IgD-negative memory B cell (primary cell): Measurements from ENCODE around the gene ZBTB7B. TPM values are rescaled to one million over a fixed set of nuclear protein-coding genes. Genes with fewer than 3 reads are reported as not detected.

ENCODE experiments used
- H3K27ac Mint-ChIP-seq, 3 donors: one replicate each; pipeline ENCODE4 v1.8.0; 2020 to 2022; ENCODE audit warnings: mild to moderate bottlenecking in 3 of 3, mixed read lengths in 3 of 3, moderate library complexity in 1 of 3
- H3K27me3 Mint-ChIP-seq: one replicate; pipeline ENCODE4 v1.8.0; 2021; ENCODE audit warnings: mixed read lengths
- H3K36me3 Mint-ChIP-seq: one replicate; pipeline ENCODE4 v1.8.0; 2020; ENCODE audit warnings: mild to moderate bottlenecking, mixed read lengths
- H3K4me1 Mint-ChIP-seq, 3 donors: one replicate each; pipeline ENCODE4 v1.8.0; 2020 to 2022; ENCODE audit warnings: mixed read lengths in 3 of 3, mild to moderate bottlenecking in 1 of 3
- H3K4me3 Mint-ChIP-seq, 4 donors: one replicate each; pipeline ENCODE4 v1.8.0; 2020 to 2022; ENCODE audit warnings: mild to moderate bottlenecking in 4 of 4, mixed read lengths in 4 of 4, moderate library complexity in 3 of 4
- H3K9me3 Mint-ChIP-seq, 3 donors: one replicate each; pipeline ENCODE4 v1.8.0; 2020 to 2021; ENCODE audit warnings: mixed read lengths in 3 of 3, mild to moderate bottlenecking in 1 of 3
- polyA plus RNA-seq: library from polyadenylated mRNA; unstranded; fragments of 300-500 nt; fragmentation: Illumina TruSeq; gene quantifications from one replicate; pipeline ENCODE4 v1.2.3, GENCODE V29; 2021

Gene ZBTB7B
- polyA plus RNA-seq, result 7.7 TPM

DNA sequence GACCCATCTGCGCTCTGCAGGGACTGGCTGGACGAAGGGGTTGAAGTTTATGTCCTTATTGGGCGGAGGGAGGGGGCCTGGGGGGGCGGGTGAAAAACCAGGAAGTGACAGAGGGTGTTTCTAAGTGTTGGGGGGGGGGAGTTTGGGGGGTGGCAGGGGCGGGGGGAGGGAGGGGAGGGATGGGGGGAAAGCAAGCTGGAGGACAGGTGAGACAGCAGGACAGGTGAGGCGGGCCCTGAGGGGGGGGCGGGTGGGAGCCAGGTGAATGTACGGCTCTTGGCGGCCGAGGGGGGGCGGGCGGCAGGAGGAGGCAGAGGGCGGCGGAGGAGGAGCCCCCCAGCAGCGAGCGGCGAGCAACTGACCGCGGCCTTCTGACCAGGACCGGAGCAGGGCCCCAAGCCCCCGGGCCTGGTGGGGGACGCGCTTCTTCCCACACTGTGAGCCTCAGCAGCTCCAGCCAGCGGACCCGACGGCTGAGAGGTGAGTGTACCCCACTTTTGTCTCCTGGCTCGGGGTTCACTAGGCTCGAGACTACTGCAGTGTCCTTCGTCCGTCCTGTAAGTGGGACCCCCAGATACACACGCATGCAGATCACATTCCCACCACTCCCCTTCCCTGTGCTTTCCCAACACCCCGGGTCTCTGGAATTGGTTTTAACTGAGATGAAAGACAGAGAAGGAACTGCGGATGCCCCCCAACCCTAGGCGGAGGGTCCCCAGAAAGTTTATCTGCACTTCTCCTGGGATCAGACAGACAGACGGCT is at the start of gene ZBTB7B:
ZBTB7B (plus strand) TSS at position 339 of the 763 bp plus-strand sequence. CDS start 11,859 bp downstream, outside the sequence.
- Mint-ChIP-seq H3K36me3 (peaks cover 2% of the 10 kb centered on the region), H3K4me1 (peaks cover 28 to 32% (median 31%) of the 10 kb centered on the region in 3 donors), H3K9me3 (no peaks in the 10 kb centered on the region), H3K4me3 (peak within 1 kb of the TSS; percentile 95 to 99 (median 96)), H3K27ac (peak within 1 kb of the TSS; percentile 92 to 94 (median 93)), H3K27me3 (no peaks in the 10 kb centered on the region)

GRCh38 chr1:154953611-154954038 is 49.0 kb upstream of the ZBTB7B start:
- Mint-ChIP-seq H3K27ac (peak overlapping the region; percentile 99), H3K27me3 (no peaks in the 10 kb centered on the region), H3K4me1 (peaks cover 42 to 47% (median 47%) of the 10 kb centered on the region in 3 donors), H3K9me3 (no peaks in the 10 kb centered on the region), H3K36me3 (peaks cover 9% of the 10 kb centered on the region), H3K4me3 (peak overlapping the region; percentile 64 to 100 (median 97))

DNA sequence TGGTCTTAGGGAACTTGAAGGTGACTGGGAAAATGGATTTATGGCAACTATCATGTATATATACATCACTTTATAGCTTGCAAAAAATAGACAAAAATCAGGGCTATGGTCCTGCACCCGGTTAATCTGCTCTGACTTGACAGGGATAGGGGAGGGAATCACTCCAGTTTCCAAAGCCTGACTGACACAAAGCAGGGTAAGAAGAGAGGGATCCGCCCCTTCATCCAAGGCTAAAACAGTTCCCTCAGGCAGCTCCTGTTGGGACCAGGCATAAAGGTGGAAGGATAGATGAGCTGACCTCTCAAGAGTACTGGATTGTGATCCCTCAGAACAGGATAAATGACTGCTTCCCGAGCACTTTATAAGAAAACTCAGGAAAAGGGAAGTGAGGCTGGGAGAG is 48.1 kb upstream of the ZBTB7B start:
- peaks cover 9% of the 10 kb centered on the region for H3K36me3 Mint-ChIP-seq

GRCh38 chr1:154955039-154955717 is 47.4 kb upstream of the ZBTB7B start:
- peak overlapping the region; percentile 96 to 100 (median 97) for H3K4me3 Mint-ChIP-seq
- peaks cover 42 to 47% (median 44%) of the 10 kb centered on the region in 3 donors for H3K4me1 Mint-ChIP-seq
- no peaks in the 10 kb centered on the region for H3K9me3 Mint-ChIP-seq
- no peaks in the 10 kb centered on the region for H3K27me3 Mint-ChIP-seq
- H3K27ac Mint-ChIP-seq, result peak overlapping the region; percentile 99
- H3K36me3 Mint-ChIP-seq, result peaks cover 9% of the 10 kb centered on the region

More for the DNA sequence above, 48.1 kb upstream of the ZBTB7B start:
- H3K4me3 Mint-ChIP-seq, result peak overlapping the region; percentile 96 to 100 (median 97)
- H3K27me3 Mint-ChIP-seq, result no peaks in the 10 kb centered on the region
- peak overlapping the region; percentile 99 for H3K27ac Mint-ChIP-seq
- peaks cover 42 to 45% (median 44%) of the 10 kb centered on the region in 3 donors for H3K4me1 Mint-ChIP-seq
- H3K9me3 Mint-ChIP-seq, result no peaks in the 10 kb centered on the region

DNA sequence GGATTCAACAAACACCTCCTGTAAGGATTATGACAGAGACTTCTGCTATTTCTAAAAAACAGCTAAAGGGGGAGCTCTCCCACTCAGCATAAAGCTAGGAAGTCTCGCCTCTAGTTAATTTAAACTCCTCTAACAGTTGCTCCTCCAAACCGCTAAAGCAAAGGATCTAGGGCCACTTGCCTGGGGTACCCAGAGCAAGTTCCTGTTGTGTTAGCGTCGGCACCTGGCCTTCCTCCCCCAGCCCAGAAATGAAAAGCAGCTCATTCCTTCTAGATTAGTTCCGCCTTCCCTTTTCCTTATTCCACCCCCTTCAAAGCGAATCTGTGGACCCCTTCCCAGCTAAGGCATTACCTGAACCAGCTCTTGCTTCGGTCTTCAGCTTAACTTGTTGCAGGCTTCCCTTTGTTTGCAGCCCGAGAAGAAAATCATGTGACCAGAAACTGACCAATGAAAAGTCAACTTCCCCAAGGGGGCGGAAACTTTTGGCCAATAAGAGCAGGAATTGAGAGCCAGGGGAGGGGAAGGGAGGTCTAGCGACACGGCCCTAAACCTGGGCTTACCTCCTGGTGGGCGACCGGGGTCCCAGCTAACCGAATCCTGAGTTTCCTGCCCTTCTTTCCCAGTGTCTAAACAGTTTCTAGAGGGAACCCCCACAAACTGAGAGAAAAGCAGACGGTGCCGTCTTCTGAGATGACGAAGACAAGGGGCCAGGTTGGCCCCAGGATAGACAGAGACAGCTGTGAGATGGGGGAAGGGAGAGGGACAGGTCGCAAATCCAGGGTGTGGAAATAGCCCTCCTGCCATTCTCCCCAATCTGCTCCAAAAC is 46.7 kb upstream of the ZBTB7B start, which contains the start of gene PBXIP1:
PBXIP1 (minus strand) TSS at position 382 of the 826 bp plus-strand sequence. CDS start 2,378 bp downstream, outside the sequence.
- H3K27me3 Mint-ChIP-seq, result no peaks in the 10 kb centered on the region
- no peaks in the 10 kb centered on the region for H3K9me3 Mint-ChIP-seq
- H3K36me3 Mint-ChIP-seq, result peaks cover 7% of the 10 kb centered on the region
- peak within 1 kb of the TSS; percentile 96 to 100 (median 97) for H3K4me3 Mint-ChIP-seq
- peak within 1 kb of the TSS; percentile 99 for H3K27ac Mint-ChIP-seq
- peaks cover 47 to 48% (median 48%) of the 10 kb centered on the region in 3 donors for H3K4me1 Mint-ChIP-seq

GRCh38 chr1:154956544-154956941 is 46.1 kb upstream of the ZBTB7B start:
- peak overlapping the region; percentile 99 for H3K27ac Mint-ChIP-seq
- peak overlapping the region; percentile 96 to 100 (median 97) for H3K4me3 Mint-ChIP-seq
- H3K27me3 Mint-ChIP-seq, result no peaks in the 10 kb centered on the region
- H3K36me3 Mint-ChIP-seq, result peaks cover 7% of the 10 kb centered on the region
- H3K4me1 Mint-ChIP-seq, result peaks cover 47 to 51% (median 48%) of the 10 kb centered on the region in 3 donors
- no peaks in the 10 kb centered on the region for H3K9me3 Mint-ChIP-seq

DNA sequence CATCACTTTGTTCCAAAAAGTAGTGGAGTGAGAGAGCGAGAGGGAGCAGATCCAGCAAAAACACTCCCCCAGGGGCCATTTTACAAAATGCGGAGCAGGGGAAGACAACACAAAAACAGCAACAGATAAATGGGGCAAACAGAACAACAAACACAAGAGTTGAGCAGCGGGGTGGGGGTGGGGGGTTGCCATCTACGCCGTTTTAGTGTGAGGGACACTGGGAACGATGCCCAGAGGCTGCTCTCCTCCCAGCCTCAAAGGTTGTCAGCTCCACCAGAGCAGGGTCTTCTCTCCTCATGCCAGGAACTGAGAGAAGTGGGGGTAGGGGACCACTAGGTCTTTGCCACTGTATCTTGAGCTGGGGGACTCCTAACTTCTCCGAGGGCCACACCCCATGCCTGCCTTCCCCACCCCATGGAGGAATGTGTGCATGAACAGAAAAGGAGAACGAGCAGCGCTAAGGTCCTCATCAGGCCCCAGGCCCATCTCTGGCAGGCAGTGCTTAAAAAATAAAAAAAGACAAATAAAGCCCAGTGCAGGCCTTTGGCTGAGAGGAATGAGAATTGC is 45.4 kb upstream of the ZBTB7B start:
- Mint-ChIP-seq H3K36me3 (peaks cover 7% of the 10 kb centered on the region), H3K4me1 (peaks cover 41 to 47% (median 44%) of the 10 kb centered on the region in 3 donors), H3K9me3 (no peaks in the 10 kb centered on the region), H3K27me3 (no peaks in the 10 kb centered on the region), H3K27ac (peak overlapping the region in 2 of 3 donors; percentile 99), H3K4me3 (peak overlapping the region in 2 of 4 donors; percentile 78 to 98)

DNA sequence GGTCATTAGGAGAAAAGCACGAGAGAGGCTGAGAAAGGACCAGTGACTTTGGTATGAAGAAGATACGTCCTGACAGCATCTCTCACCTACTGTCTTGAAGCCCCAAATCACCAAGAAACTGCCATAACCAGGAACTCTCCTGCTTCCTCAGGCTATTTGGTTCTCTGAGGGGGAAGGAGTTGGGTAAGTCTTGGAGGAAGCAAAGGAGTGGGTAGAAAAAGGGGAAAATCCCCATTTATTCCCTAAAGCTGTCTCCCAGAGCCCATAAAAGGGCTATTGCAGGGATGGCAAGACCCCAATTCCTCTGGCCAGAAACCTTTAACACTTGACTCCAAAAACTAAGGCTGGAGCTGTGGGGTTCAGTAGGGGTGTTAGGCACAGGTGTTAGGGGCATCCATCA is 44.6 kb upstream of the ZBTB7B start:
- peak overlapping the region in 2 of 4 donors; percentile 78 to 98 for H3K4me3 Mint-ChIP-seq

DNA sequence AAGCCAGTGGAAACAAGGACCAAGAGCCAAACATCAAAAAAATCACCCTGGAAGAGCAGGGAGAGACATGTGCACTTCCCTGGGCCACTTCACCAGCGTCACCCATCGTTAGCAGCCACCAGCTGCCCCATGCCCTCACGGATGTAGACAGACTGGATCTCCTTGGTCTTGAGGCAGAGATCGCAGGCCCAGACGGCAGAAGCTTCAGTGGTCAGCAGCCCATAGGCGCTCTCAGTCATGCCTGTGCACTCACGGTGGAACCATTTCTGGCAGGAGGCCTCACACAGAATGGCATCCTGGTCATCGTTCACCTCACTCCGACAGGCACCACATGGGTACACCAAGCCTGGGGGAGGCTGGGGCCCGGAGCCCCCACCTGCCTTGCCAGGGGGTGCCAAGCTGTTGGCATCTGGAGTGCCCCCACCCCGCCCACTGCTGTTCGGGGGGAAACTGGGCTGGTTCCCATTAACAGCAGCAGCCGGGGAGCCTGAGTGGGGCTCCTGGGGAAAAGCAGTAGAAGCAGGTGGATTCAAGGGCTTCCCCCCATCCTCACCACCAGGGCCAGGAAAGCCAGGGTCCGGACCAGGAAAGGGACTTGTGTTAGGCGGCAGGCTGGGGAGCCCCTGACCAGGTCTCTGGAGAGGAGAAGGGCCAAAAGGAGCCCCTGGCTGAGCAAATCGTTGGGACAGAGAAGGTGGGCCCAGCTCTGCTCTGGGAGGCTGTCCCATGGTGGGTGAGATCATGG is 43.7 kb upstream of the ZBTB7B start:
- Mint-ChIP-seq H3K36me3 (peaks cover 3% of the 10 kb centered on the region), H3K27ac (peak overlapping the region in 1 of 3 donors; percentile 99), H3K9me3 (no peaks in the 10 kb centered on the region), H3K4me1 (peaks cover 36 to 45% (median 37%) of the 10 kb centered on the region in 3 donors), H3K4me3 (peak overlapping the region in 3 of 4 donors; percentile 72 to 98 (median 84)), H3K27me3 (no peaks in the 10 kb centered on the region)

More for the DNA sequence above, 44.6 kb upstream of the ZBTB7B start:
- Mint-ChIP-seq H3K4me1 (peaks cover 38 to 48% (median 41%) of the 10 kb centered on the region in 3 donors), H3K36me3 (peaks cover 7% of the 10 kb centered on the region), H3K27me3 (no peaks in the 10 kb centered on the region), H3K27ac (peak overlapping the region; percentile 77 to 99 (median 99)), H3K9me3 (no peaks in the 10 kb centered on the region)

- Mint-ChIP-seq H3K4me3 (peak overlapping the region in 2 of 4 donors; percentile 39 to 72), H3K27me3 (no peaks in the 10 kb centered on the region), H3K9me3 (no peaks in the 10 kb centered on the region), H3K36me3 (peaks cover 2% of the 10 kb centered on the region), H3K27ac (no peak overlapping the region), H3K4me1 (peaks cover 32 to 39% (median 32%) of the 10 kb centered on the region in 3 donors)
These were observed 43.2 kb upstream of the ZBTB7B start for GRCh38 chr1:154959426-154959780.

GRCh38 chr1:154960446-154961136 is 42.0 kb upstream of the ZBTB7B start:
- Mint-ChIP-seq H3K9me3 (no peaks in the 10 kb centered on the region), H3K27me3 (no peaks in the 10 kb centered on the region), H3K27ac (peak overlapping the region; percentile 85 to 97 (median 96)), H3K4me1 (peaks cover 26 to 28% (median 26%) of the 10 kb centered on the region in 3 donors), H3K4me3 (peak overlapping the region; percentile 87 to 98 (median 96)), H3K36me3 (no peaks in the 10 kb centered on the region)

DNA sequence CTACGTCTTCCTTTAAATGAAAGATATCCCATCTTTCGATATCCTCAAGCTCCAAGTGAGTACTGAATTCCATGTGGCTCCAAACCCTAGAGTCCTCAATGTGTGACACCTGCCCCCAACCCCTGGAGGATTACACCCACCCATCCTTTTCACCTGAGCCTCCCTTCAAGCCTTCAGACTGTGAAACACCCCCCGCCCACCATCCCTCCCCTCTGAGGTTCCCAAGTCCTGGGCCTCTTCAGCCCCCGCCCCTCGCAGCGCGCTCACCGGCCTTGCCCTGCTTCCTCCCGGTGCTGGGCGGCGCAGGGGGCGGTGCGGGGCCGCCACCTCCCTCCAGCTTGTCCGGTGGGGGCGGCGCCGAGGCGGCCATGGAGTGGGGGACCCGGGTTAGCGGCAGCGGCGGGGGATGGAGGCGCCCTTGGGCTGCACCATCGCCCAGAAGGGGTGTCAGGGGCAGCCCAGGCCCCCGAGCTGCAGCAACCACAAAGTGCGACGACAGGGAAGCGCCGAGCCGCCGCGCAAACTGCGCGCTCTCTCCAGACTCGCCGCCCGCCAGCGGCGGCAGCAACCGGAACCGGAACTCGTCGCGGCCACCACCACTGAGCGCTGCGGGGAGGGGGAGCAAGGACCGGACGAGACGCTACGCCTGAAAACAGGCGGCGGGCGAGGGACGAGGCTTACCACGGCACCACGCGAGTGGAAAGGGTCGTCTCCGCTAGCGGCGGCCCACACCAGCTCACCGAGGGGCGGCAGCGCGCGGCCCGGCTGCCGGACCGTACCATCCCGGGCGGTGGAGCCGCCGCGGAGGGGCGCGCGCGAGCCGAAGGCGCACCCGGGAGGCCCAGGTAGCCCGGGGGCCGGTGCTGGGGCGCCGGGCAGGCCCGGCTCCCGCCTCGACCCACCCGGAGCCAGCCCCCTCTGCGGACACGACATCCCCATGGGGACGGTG is 41.1 kb upstream of the ZBTB7B start, which contains the start of gene PYGO2:
PYGO2 (minus strand) TSS at position 576 of the 949 bp plus-strand sequence; CDS start at position 370, 206 bp downstream.
- no peaks in the 10 kb centered on the region for H3K9me3 Mint-ChIP-seq
- no peaks in the 10 kb centered on the region for H3K36me3 Mint-ChIP-seq
- peak within 1 kb of the TSS; percentile 89 to 97 (median 96) for H3K27ac Mint-ChIP-seq
- H3K4me1 Mint-ChIP-seq, result peaks cover 19 to 21% (median 19%) of the 10 kb centered on the region in 3 donors
- peak within 1 kb of the TSS; percentile 87 to 98 (median 96) for H3K4me3 Mint-ChIP-seq
- no peaks in the 10 kb centered on the region for H3K27me3 Mint-ChIP-seq
